Measurements from ENCODE around the gene SYNC.
"Not testable (repeated sequence)": the region's sequence is repeated elsewhere in the genome, so short reads cannot be mapped to it uniquely, and the experiment has no call there.

The SYNC gene

GRCh38 chr1:32639489-32640075, 63.0 kb downstream of the SYNC start:
- peak; percentile 65 for DNase-seq

- DNase-seq = no peak
These were observed 65.5 kb downstream of the SYNC start for GRCh38 chr1:32636914-32637645.

GRCh38 chr1:32635508-32636277, 66.9 kb downstream of the SYNC start:
- DNase-seq = no peak

GRCh38 chr1:32632829-32633228, 69.7 kb downstream of the SYNC start:
- DNase-seq = no peak

- not testable (repeated sequence) for DNase-seq
These were observed 72.4 kb downstream of the SYNC start for GRCh38 chr1:32630173-32630572.

All from fibroblast of skin of right quadriceps (primary cell).